ENCODE results near the gene MYO15A.

Gene MYO15A

GRCh38 chr17:18108401-18109312 lies at the start of gene MYO15A:
MYO15A (plus strand) TSS chr17:18108756; CDS start chr17:18118801, 10,045 bp downstream.
- DNase-seq (ENCODE audit: low read depth in 2 of 2): no peak

- no peak for DNase-seq (ENCODE audit: low read depth in 2 of 2)
These were observed 49.3 kb upstream of the MYO15A start for GRCh38 chr17:18059283-18059682.

- no peak for DNase-seq (ENCODE audit: low read depth in 2 of 2)
These were observed 44.5 kb upstream of the MYO15A start for GRCh38 chr17:18064053-18064452.

GRCh38 chr17:18065546-18065945 lies 43.0 kb upstream of the MYO15A start:
- no peak for DNase-seq (ENCODE audit: low read depth in 2 of 2)

- DNase-seq (ENCODE audit: low read depth in 2 of 2): no peak
These were observed 41.7 kb upstream of the MYO15A start for GRCh38 chr17:18066866-18067265.

GRCh38 chr17:18069101-18069500 lies 39.5 kb upstream of the MYO15A start:
- DNase-seq (ENCODE audit: low read depth in 2 of 2): no peak

GRCh38 chr17:18070861-18071340 lies 37.7 kb upstream of the MYO15A start:
- DNase-seq (ENCODE audit: low read depth in 2 of 2): no peak

GRCh38 chr17:18071751-18072150 lies 36.8 kb upstream of the MYO15A start:
- DNase-seq (ENCODE audit: low read depth in 2 of 2): no peak

GRCh38 chr17:18074566-18075272 lies 33.8 kb upstream of the MYO15A start:
- DNase-seq (ENCODE audit: low read depth in 2 of 2): no peak

GRCh38 chr17:18076936-18077335 lies 31.6 kb upstream of the MYO15A start:
- no peak for DNase-seq (ENCODE audit: low read depth in 2 of 2)

- DNase-seq (ENCODE audit: low read depth in 2 of 2): no peak
These were observed 29.0 kb upstream of the MYO15A start for GRCh38 chr17:18079543-18079942.

GRCh38 chr17:18084256-18084655 lies 24.3 kb upstream of the MYO15A start:
- DNase-seq (ENCODE audit: low read depth in 2 of 2): no peak

- peak; percentile 70 to 75 for DNase-seq (ENCODE audit: low read depth in 2 of 2)
These were observed 20.7 kb upstream of the MYO15A start, which contains the start of gene DRG2 for GRCh38 chr17:18087610-18088491. DRG2 (plus strand) TSS chr17:18087948; CDS start chr17:18088024, 76 bp downstream.

- DNase-seq (ENCODE audit: low read depth in 2 of 2): no peak
These were observed 18.9 kb upstream of the MYO15A start for GRCh38 chr17:18089613-18090012.

- DNase-seq (ENCODE audit: low read depth in 2 of 2): no peak
These were observed 14.7 kb upstream of the MYO15A start for GRCh38 chr17:18093616-18094408.

- DNase-seq (ENCODE audit: low read depth in 2 of 2): no peak
These were observed 14.1 kb upstream of the MYO15A start for GRCh38 chr17:18094409-18094807.

GRCh38 chr17:18099516-18099915 lies 9.0 kb upstream of the MYO15A start:
- no peak for DNase-seq (ENCODE audit: low read depth in 2 of 2)

- no peak for DNase-seq (ENCODE audit: low read depth in 2 of 2)
These were observed 7.9 kb upstream of the MYO15A start for GRCh38 chr17:18100616-18101015.

- no peak for DNase-seq (ENCODE audit: low read depth in 2 of 2)
These were observed 6.7 kb upstream of the MYO15A start for GRCh38 chr17:18101828-18102227.

- DNase-seq (ENCODE audit: low read depth in 2 of 2): no peak
These were observed 5.9 kb upstream of the MYO15A start for GRCh38 chr17:18102640-18103039.

- no peak for DNase-seq (ENCODE audit: low read depth in 2 of 2)
These were observed 3.5 kb upstream of the MYO15A start for GRCh38 chr17:18105027-18105426.
